Esophagus squamous epithelium (tissue), 4 donors: ENCODE measurements around the gene FSTL4.

Experiments
- CTCF ChIP-seq, 6 experiments: fragments of 450-650 bp in 4 of 6; fragments of 200-600 bp in 2 of 6; sonication (generic) in 2 of 6; IDR thresholded peaks; one replicate each; pipeline ENCODE4 v1.5.1; 2016 to 2019; ENCODE audit warnings: antibody characterized with exemption in 6 of 6, mild to moderate bottlenecking in 4 of 6, moderate library complexity in 4 of 6
- POLR2A ChIP-seq, 4 donors: fragments of 450-650 bp; IDR thresholded peaks; one replicate each; pipeline ENCODE4 v1.6.1; 2017; ENCODE audit warnings: antibody characterized with exemption in 4 of 4, mild to moderate bottlenecking in 4 of 4, moderate library complexity in 3 of 4

DNA sequence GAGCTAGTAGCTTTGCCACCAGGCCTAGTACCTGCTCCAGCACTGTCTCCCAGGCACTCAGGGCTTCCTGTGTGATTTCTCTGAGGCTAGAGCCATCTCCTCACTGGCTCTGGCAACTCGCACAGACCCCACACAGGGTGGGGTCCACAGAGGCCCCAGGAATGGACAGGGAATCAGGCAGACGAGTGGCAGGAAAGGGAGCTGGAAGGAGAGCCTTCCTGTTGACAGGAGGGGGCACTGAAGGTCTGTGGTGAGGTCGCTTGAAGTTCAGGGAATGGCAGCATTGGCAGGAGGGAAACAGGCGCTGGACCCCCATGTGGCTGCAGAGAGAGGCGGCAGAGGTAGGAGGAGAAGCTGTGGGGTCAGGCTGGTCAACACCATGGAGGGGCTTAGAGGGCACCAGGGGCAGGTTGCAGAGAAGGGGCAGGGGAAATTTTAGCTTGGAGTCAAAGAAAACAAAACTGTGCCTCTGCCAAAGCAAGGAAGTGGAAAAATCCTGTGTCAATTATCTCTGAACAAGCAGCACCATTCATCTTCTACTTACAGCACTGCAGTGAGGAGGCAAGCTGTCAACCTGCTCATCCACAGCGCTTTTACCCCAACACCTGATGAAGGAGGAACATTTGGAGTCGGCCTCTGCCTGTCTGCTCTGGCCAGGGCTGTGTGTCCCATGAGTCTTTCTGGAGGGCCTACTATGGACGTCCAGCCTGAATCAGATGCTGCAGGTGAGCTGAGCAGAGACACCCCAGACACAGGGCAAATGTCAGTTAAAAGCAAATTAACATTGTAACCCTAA is 270.2 kb downstream of the FSTL4 start:
- TF ChIP-seq CTCF (IDR thresholded peaks at IDR 0.05): no peak
- TF ChIP-seq POLR2A (IDR thresholded peaks at IDR 0.05): no peak
